Activated CD4-positive, alpha-beta T cell treated with anti-CD3 and anti-CD28 coated beads for 4 hours (primary cell): ENCODE results near the gene MICAL3.
"Not testable (repeated sequence)": the region's sequence is repeated elsewhere in the genome, so short reads cannot be mapped to it uniquely, and the experiment has no call there.

ENCODE experiments used
- DNase-seq, 2 donors: peaks; one replicate each; pipeline ENCODE4 v3.0.0-alpha.2; 2020

The MICAL3 gene

GRCh38 chr22:17773606-17774205 lies 250.7 kb downstream of the MICAL3 start:
- DNase-seq: peak; percentile 57 to 70

- DNase-seq: no peak
Measured at GRCh38 chr22:17772958-17773605, 251.3 kb downstream of the MICAL3 start.

DNA sequence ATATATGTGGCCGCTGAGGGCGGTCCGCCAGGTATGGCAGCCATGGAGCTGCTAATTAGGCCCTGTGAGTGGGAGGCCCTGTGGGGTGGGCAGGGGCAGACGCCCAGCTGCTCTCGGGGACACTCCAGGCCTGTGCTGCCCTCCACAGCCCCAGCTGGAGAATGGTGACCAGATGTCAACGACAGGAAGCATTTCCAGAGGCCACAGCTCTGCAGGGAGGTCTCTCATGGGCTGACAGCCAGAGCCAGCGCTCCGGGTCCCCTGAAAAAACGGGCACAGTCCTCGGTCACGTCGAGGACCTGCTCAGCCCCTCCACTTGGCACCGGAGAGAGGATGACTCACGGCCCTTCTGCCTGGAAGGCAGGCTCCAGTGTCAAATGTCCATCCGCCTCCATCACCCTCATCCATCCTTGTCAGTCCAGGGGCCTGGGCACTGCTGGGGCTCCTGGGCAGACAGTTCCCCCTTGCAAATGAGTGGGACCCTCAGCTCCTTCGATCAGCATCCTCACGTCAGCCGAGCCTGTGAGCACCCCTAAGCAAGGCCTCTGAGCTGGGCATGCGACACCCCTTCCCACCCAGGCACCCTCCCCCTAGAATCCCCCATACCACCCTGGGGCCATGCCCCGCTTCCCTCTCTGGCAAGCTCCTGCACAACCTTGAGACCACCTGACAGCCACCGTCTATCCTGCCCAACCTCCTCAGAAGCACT lies 252.0 kb downstream of the MICAL3 start:
- DNase-seq: no peak

DNA sequence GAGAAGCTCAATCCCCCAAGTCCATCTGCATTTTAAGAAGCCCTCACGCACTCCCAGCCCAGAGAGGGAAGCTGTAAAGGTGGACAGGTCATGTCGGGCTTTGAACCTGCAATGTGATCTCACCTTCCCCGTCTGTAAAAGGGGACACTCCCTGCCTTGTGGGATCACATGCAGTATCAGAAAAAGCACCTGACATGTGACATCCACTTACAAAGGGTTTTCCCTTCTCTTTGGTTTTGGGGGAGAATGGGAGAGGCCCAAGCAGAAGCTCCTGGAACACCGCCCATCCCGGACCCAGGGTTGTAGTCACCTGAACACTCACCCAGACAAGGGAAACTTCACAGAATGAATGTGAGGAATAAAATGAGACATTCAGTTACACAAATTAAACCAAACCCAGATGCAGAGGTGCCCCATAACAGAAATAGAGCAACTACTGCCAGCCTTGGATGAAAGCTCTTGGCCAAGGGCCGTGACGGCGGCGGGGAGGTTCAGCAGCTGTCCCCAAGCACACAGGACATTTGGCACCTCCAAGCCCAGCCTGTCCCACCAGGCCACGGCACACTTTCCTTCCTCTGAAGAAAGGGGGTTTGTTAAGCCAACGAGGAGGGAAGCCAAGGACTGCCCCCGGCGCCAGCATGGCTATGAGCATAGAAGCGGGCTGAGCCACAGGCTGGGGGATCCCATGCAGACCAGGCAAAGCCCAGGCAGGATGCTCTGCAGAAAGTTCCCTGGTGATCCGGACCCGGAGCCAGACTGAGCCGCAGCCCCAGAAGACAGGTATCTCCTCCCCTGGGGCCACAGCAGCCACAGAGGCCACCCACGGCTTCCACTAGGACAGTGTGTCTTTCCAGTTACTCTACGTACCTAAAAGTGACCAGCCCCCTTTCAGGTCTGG lies 253.9 kb downstream of the MICAL3 start:
- DNase-seq: no peak

DNA sequence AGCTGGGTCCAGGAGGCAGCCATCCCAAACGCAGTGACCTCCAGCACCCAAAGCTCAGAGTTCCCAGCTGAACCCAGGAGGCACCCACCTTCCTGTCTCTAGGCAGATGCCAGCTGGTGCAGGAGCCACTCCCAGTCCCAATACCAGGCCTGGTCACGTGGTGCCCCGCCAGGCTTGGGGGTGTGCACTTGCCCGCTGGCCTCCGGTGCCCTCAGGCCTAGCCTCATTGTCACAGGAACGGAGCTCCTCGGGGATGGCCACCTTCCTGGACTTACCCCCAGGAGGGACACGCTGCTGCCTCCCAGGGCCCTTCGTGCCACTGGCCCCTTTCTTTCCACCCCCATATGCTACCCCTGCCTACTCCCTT lies 254.7 kb downstream of the MICAL3 start:
- DNase-seq: no peak

DNA sequence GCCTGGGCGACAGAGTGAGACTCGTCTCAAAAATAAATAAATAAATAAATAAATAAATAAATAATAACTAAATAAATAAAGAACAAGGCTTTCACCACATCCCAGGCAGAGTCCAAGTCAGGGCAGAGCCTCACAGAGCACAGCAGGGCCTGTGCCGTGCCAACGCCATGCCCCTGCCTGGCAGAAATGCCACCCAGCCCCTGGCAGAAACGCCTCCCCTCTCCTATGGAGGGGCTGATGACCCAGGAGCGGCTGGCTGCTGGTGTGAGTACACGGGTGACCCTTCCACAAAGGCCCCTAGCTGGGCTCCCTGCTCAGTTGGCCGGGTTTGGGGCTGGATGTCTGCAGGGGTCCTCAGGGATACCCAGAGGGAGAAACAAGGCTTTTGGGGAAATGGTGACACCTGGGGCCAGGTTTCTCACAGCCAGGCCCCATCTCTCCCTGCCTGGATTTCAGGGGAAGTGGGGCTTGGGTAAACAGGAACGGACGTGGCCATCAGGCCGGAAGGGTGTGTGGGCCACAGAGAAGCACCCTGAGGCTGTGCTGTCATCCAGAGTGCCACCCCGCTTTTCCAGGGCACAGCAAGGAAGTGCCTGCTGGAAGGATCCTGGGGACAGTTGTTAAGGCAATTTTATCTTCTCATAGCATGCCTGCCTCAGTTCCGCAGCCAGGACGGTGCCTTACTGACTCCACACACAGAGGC lies 255.2 kb downstream of the MICAL3 start:
- DNase-seq: no peak

GRCh38 chr22:17767233-17768065 lies 256.9 kb downstream of the MICAL3 start:
- peak; percentile 41 to 46 for DNase-seq

- DNase-seq: not testable (repeated sequence)
Measured at GRCh38 chr22:17764852-17765251, 259.5 kb downstream of the MICAL3 start.

DNA sequence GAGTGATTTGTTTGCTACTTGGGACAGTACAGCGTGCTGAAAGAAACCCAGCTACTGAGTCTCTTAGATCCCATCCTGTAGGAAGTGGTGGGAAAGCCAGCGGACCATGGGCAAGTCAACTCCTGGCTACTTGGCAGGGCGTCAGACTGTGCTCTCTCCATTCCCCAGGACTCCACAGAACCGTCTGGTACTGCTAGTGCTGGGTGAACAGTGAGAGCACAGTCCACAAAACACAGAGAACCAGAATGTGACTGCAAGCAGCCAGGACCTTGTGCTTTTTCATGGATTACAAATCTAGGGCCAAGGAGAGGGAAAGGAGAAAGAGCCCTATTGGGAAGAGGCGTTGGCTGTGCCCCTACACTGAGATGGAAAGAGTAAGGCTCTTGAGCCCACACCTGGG lies 260.3 kb downstream of the MICAL3 start:
- no peak for DNase-seq

DNA sequence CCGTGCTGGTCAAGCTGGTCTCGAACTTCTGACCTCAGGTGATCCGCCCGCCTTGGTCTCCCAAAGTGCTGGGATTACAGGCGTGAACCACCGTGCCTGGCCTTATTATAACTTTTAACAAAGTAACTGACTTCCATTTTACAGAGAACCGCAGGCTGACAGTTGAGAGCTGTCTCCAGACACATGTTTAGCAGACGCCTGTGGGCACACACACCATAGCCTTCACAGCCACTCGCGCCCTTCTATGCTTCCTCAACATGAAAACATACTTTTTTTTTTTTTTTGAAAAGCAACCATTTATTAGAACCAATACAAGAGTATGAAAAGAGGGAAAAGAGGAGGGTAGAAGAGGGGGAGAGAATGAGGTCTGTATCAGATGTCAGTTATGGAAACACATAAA lies 260.9 kb downstream of the MICAL3 start:
- not testable (repeated sequence) for DNase-seq

GRCh38 chr22:17761138-17761488 lies 263.2 kb downstream of the MICAL3 start:
- DNase-seq: no peak

DNA sequence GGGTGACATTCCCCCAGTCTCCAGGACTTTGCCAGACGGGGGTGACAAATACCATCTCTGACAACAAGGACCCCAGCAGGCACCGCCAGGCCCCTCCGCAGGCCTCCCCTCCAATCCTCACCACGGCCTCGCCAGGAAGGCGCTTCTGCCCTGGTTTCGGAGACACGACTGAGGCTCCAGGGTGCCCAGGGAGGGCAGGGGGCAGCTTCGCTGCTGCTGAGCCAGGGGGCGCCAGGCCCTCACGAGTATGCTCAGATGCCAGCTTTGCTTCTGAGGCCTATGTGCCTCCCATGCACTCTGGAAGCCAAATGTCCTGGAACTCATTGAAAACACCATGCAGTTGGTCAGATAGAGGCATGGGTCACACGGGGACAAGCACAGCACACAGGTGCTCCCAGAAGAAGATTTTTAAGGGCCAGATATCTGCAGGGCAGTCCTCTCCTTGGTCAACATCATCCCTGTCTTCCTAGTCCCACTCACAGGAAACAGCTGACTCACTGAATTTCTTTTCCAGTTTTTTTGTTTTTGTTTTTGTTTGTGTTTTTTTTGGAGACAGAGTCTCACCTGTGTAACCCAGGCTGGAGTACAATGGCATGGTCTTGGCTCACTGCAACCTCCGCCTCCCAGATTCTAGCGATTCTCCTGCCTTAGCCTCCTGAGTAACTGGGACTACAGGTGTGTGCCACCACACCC lies 270.0 kb downstream of the MICAL3 start:
- peak in 1 of 2 donors; percentile 34 for DNase-seq

DNA sequence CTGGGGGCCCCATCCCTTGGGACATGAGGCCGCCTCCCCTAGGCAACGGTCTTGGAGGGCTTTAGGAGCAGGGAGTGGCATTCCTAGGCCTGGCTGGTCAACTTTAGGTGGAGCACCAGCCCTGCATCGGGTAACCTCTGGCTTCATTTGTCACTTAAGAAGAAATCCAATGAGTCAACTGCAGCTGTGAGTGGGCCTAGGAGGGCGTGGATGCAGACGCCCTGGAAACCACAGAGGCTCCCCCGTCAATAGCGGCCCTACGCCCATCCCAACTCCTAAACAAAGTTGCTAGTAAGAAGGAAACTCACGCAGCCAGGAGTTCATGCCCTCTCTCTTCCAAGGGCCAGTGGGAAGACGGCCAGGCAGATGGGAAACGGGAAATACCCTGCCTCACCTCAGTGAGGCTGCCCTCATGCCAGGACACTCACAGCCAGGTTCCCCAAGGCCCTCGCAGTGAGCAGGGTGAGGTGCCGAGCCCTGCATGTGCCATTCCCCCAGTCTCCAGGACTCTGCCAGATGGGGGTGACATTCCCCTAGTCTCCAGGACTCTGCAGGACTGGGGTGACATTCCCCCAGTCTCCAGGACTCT lies 270.9 kb downstream of the MICAL3 start:
- no peak for DNase-seq

- no peak for DNase-seq
Measured at GRCh38 chr22:17751596-17751995, 272.8 kb downstream of the MICAL3 start.

DNA sequence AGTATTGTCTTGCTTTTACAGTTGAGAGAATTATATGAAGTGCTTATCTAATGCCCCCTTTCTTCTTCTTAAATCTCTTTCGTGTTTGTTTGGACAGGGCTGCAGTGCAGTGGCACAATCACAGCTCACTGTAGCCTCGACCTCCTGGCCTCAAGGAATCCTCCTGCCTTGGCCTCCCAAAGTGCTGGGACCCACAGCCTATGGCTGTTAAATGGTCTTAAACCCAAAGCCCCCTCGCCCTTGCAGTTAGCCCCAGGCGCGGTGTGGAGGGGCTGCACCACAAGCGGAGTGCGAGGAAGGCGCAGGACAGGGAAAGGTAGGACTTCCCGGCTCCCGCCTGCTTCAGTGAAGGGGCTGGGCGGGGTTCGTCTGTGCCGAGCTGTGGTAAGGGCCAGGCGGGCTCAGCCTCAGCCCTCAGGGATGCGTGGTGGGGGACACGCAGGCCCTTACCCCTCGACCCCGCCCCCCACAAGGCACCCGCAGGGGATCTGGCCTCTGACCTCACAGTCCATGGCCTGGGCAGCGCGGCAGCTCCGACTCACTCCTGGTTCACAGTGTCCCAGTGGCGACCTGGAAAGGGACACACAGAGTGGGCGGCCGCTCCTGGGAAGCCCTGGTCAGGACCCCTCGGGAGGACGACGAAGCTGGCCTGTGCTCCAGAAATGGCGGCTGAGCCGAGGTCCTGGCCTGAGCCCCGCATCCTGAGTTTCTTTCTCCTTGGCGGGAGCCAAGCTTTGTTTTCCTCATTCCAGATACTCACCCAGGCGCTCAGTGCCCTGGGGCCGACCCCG lies 274.6 kb downstream of the MICAL3 start:
- DNase-seq: no peak

DNA sequence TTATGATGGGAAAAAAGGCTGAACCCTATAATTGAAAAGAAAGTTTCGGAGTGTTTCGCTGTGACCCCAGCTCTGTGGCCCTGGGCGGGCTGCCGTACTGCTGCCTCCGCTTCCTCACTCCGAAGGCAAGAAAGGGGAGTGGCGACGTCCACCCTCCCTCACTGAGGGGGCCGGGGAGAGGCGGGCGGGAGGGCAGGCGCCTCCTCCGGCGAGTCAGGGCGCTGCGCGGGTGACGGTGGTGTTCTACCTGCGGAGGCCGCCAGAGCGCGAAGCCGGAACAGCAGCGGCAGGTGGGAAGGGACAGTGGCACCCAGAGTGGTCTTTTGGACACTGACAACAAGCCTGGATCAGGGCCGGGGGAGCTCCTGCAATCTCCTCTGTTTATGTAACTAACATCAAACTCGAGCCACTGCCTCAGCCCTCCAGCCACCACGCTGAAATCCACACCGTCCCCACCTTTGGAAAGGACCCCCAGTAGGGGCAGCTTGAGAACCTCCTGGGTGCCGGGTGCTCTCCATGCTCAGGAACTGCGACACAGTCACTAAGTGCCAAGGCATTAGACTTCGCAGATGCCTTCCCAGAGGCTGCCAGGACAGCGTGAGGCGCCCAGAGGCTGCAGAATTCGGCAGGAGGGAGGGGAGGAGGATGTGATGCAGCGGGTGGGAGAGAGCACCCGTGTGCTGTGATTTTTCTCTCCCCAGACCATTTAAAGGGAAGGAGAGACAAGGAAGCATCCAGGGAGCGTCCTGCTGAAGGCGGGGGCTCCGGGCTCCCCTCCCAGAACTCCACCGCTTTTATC lies 275.6 kb downstream of the MICAL3 start:
- no peak for DNase-seq

DNA sequence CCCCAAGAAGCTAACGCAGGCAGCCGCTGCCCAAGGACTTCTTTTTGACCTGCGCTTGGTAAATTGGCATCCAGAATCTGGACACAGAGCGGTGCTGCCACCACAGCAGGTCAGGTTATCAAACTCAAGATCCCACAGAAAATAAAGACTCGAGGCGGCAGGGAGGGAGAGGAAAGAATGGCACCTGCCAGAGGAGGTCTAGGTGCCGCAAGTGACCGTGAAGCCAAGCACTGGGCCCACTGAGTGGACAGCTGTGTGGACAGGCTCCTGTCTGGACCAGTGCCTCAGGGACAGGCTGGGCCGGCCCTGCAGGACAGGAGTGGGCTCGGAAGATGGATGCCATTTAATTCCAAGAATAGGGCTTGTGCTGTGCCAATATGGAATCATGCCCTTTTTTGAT lies 277.4 kb downstream of the MICAL3 start:
- DNase-seq: no peak

- DNase-seq: no peak
Measured at GRCh38 chr22:17744430-17744829, 279.9 kb downstream of the MICAL3 start.
